ENCODE measurements around the gene SYNC. TPM values are rescaled to one million over a fixed set of nuclear protein-coding genes. Genes with fewer than 3 reads are reported as not detected.
"Not testable (repeated sequence)": the region's sequence is repeated elsewhere in the genome, so short reads cannot be mapped to it uniquely, and the experiment has no call there.

SYNC gene
- total RNA-seq, 1 experiment from 2014 or later = 20.5 TPM

DNA sequence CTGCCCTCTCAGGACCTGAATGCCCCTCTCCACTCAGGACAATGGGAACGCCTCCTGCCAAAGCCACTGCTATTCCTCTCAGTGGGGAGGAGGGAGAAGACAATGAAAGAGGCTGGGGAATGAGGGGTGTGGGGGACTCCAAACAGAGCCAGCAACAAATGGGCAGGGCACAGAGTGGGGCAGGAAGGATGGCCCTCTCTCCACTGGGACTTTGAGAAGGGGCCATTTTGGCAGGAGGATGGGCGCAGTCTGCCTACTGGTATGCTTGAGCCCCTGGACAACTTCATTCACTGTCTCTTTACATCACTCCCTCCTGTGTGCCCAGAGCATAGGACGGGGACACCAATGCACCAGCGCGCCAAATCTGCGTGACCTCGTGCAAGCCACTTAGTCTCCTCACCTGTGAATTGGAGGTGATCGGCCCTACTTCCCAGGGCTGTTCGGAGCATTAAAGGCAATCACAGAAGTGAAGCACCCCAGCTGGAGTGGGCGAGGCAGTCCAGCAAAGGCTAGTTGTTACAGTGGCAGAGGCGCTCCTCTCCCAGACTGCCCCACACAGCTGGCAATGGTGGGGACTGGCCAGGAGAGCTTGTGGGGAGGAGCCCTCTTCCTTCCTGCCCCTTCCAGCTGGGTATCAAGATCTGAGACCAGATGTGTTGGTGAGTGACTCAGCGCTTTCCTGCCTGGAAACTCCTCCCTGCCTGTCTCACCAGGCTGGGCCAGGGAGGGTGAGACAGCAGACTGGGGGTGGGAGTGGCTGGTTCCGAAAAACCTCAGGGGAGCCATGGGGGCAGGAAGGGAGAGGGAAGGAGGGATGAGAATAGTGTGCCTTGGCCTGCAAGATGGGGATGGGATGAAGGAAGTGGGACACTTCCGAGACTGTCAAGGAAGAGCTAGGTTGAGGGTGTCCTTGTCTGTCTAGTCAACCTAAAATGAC is 22.4 kb upstream of the SYNC start:
- peak; percentile 98 for DNase-seq (ENCODE audit: low read depth)

DNA sequence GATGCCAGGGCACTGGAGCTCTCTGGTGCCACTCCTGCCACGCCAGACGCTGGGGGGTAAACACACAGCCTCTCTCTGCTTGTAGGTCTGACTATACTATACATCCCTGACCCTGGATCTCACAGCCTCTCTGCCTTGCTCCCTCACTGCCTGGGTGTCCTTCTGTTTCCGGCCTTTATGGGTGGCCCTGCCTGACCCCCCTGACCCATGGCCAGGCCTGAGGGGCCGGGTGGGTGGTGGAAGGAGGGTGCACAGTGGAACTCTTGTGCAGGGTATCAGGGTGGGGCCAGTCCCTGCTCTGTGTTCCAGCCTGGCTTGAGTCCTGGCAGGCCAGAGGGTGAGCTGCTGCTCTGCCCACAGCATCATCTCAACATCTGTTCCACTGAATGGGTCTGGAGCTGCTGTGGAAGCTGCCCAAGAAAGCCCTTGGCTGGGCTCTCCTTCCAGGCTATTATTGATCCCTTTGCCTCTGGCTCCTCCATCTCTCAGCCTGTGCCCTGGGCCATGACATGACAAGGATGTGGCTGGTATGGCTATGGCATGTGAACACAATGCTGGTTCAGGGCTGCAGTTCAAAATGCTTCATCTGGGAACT is 17.2 kb upstream of the SYNC start:
- no peak for DNase-seq (ENCODE audit: low read depth)

DNA sequence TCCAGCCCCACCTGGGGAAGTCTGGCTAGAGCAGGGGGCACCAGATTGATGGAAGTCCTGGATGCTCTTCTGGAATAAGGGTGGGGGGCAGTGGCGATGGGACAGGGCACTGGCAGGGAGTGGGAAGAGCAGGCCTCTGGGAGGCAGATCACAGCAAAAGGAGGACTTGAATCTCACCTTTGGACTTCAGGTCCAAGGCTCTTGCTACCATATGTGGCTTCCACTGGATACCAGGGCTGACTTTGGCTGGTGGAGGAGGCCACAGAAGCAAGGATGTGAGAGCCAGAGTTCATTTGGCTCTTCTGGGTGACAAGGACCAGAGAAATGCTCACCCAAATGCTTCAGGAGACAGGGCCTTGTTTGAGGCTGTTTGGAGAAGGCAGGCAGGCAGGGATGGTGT is 16.0 kb upstream of the SYNC start:
- DNase-seq (ENCODE audit: low read depth) = no peak

DNA sequence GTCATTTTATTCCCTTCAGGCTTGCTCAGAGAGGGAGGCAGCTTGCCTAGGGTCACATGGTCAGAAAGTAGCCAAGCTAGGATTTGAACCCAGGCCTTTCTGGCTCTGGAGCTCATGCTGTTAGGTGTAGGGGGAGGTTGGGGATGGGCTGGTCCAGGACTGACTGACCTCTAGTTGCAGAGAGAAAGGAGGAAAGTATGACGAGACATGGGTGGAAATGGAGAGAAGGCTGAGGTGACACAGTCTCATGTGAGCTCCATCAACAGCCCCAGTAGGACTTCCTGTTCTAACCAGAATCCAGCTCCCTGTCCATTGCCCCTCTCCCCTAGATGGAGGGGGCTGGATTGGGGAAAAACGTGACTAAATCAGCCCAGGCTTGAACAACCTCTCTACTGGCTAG is 15.5 kb upstream of the SYNC start:
- DNase-seq (ENCODE audit: low read depth) = no peak

DNA sequence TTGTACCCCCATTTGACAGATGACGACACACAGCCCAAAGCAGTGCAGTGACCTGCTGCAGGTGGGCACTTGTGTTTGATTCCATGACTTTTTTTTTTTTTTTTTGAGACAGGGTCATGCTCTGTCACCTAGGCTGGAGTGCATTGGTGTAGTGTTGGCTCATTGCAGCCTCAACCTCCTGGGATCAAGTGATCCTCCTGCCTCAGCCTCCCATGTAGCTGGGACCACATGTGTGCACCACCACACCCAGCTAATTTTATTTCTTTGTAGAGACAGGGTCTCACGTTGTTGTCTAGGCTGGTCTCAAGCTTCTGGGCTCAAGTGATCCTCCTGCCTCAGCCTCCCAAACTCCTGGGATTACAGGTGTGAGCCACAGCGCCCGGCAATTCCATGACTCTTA is 14.9 kb upstream of the SYNC start:
- no peak for DNase-seq (ENCODE audit: low read depth)

DNA sequence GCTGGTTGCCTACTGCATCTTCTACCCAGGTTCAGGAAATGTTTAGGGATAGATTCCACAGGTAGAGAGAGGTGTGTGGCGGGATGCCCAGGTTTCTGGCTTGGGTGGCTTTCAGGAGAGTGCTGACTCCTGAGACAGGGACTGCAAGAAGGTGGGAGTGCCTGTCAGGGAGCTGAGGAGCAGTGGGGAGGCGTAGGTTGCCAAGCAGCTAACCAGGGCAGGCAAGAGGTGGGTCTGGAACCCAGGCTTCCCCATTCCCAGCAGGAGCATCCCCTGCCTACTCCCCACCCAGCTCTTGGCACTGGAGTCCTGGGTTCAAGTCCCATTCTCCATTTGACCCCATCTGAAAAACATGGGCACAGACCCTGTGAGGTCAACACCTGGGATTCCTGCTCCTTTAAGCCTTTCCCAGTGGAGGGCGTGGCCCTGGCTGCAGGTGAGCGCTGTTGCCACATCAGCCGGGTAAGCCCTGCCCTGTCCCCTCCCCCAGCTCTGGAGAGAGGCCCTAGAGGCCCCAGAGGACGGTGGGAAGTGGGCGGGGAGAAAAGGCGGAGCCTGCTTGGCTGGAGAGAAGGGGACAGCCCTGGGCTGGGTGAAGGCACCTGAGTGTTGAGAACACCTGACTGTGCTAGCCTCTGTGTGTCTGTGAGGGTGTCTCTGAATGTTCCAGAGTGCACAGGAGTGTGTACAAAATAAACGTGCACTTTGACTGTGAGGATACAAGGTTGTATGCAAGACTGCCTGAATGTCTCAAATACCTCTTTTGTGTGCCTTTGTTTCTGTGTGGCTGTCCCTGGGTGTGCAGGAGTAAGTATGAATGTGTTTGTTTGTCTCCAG is 14.0 kb upstream of the SYNC start:
- peak; percentile 35 for DNase-seq (ENCODE audit: low read depth)

DNA sequence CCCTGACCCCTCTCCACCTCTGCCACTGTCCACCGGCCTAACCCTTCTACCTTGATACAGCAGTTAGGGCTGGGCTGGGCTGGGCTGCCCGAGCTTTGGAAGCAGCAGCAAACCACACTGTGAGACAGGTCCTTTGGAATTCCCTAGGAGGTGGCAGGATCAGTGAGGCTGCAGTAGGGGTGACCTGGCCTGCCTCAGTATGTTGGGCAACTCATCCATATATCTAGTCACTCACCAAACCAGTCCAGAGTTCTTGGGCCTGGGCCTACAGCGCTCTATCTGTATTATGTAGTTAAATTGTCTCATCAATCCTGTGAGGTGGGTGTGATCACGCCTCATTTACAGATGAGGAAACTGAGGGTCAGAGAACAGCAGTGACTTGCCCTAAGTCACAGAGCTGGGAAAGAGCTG is 13.3 kb upstream of the SYNC start:
- no peak for DNase-seq (ENCODE audit: low read depth)

DNA sequence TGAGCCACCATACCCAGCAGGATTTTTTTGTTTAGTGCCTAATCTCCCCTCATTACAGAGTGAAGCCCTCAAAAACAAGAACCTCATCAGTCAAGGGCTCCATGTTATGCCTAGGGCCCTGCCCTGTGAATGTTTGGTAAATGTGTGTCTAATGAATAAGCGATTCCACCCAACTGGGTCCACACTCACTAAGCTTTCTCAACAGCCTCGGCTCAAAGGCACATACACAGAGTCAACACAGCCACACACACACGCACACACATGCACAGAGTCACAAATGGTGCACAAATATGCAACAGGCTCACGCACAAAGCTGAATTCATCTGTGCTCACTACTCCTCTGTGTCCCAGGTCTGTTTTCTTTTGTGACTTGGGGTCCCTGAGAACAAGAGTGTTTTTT is 11.7 kb upstream of the SYNC start:
- no peak for DNase-seq (ENCODE audit: low read depth)

DNA sequence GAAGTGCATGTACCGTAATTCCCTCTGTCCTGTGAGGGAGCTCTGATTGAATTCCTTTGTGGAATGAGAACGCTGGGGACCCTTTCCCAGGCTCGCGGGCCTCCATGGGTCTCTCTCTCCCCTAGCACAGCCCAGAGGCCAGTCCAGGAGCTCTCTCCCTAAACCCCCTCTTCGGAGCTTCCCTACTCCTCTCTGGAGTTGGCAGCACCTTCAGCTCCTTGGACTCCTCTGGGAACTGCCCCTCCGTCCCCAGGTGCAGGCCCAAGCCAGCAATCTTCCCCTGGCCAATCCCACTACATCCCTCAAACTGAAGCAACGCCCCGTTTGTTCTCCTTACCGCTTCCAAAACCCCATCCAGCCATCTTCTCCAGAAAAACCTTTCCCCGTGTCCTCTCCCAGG is 10.5 kb upstream of the SYNC start:
- no peak for DNase-seq (ENCODE audit: low read depth)

DNA sequence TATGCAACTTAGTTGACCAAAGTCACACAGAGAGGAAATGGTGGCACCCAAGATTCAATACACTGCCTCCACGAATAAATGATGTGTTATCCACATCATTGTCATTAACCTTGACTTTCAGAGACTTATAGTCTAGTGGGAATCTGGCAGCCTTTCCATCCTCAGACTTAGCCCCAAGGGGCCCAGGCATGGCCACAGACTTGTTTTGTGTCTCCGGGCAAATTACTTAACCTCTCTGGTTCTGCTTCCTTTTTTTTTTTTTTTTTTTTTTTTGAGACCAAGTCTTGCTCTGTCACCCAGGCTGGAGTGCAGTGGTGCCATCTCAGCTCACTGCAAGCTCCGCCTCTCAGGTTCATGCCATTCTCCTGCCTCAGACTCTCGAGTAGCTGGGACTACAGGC is 8.7 kb upstream of the SYNC start:
- DNase-seq (ENCODE audit: low read depth) = not testable (repeated sequence)

DNA sequence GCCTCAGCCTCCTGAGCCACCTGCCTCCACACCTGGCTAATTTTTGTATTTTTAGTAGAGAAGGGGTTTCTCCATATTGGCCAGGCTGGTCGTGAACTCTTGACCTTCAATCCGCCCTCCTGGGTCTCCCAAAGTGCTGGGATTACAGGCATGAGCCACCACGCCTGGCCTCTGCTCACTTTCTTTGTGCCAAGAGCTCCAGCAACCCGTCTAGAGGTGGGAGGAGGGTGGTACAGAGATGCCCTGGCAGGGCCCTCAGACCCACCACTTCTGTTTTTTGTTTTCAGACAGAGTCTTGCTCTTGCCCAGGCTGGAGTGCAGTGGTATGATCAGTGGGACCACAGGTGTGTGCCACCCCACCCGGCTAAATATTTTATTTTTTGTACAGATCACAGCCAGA is 6.9 kb upstream of the SYNC start:
- no peak for DNase-seq (ENCODE audit: low read depth)

DNA sequence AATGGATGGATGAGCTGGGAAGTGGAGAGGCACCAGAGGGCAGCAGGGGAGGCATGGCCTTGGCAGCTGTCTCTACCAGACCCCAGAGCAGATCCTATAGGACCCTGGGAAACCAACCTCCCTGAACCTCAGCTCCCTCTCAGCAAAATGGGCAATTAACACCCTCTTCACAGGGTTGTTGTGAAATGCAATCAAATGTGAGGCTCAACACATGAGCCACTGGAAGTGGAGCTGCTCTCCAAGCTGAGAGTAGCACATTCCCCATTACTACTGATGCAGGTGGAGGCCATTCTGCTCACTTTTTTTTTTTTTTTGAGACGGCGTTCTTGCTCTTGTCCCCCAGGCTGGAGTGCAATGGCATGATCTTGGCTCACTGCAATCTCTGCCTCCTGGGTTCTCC is 6.5 kb upstream of the SYNC start:
- no peak for DNase-seq (ENCODE audit: low read depth)

DNA sequence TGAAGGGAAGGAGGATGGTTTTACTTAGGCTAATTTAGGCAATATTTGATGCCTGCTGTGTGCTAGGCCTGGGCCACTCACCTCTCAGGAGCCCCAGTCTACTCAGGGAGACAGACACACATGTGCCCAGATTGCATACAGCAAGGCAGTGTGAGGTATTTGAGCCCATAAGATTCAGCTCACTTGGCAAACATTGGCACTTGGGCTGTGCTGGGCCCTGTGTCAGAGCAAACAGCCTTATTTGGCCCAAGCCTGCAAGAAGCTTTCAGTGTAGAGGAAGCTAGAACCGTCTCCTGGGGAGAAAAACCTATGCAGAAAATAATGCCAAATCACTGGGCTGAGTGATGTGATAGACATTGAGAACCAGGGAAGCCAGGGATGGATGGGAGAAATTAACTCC is 3.9 kb upstream of the SYNC start:
- no peak for DNase-seq (ENCODE audit: low read depth)

DNA sequence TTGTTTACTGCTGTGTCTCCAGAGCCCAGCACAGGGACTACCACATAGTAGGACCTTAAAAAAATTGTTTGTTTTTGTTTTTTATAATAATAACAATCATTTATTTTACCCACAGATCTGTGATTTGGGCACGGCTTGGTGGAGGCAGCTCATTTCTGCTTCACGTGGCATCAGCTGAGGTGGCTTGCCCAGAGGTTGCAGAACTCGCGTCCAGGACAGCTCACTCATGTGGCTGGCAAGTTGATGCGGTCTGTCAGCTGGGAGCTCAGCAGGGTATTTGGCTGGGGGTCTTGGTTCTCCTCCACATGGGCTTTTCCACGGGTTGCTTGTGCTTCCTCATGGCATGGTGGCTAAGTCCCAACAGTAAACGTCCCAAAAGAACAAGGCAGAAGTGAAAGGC is 2.9 kb upstream of the SYNC start:
- DNase-seq (ENCODE audit: low read depth) = no peak

DNA sequence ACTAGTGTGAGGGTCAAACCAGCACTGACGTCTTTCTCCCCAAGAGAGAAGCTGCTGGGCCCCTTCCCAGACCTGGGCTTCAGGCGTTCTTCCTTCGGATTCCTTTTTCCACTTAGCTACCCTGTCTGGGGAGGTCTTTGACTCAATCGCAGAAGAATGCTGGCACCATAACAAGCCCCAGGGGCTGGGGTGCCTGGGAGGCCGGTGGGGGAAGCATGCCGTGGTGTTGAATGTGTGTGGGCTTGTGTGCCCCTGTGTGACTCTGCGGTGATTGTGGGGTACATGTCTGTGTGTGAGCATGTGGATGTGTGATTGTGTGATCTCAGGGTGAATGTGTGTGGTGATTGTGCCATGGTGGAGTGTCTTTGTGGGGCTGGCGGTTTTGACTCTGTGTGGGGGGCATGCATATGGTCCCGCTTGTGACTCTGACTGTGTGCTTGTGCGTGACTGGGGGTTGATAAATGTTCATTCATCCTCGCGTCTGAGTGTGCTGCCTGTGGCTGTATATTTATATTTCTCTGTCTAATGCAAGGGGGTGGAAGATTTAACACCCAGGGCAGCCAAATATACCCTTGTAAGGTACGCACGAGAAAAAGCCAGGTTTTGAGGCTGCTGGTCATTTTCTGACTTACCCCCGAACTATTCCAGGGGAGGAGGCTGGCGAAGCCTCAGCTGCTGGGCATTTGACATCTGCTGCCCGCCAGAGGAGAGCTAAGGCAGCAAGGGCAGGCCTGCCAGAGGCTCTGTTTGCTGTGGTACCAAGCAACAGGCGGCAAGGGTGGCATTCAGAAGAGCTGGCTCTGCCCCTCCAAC is 1.1 kb upstream of the SYNC start:
- peak; percentile 97 for DNase-seq (ENCODE audit: low read depth)

DNA sequence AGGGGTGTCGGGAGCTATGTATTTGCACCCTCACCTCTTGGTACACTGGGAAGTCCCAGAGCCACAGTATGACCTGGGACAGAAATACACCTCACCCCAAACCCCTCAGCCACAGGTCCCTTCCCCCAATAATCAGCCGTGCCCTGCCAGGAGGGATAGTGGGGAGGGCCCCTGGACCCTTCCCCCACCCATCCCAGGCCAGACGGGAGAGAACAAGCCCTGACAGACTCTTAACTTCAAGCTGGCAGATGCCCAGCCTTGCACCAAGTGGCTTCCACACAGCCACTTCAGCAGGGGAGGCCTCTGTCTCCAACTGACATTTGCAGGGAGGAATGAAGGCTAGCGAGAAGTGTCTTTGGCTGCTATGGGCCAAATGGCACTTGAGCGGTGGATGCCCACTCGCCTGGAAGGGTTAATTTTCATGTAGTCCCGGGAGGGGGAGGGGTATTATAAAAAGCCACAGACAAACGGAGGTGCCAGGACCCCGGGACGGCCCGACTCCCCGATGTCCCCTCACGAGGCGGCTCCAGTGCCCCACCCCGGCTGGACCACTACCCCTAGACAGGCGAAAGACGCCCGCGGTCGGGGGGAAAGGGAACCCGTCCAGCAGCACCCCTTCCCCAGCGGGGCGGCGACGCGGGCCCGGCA is 495 bp downstream of the SYNC start:
- DNase-seq (ENCODE audit: low read depth) = peak; percentile 41

DNA sequence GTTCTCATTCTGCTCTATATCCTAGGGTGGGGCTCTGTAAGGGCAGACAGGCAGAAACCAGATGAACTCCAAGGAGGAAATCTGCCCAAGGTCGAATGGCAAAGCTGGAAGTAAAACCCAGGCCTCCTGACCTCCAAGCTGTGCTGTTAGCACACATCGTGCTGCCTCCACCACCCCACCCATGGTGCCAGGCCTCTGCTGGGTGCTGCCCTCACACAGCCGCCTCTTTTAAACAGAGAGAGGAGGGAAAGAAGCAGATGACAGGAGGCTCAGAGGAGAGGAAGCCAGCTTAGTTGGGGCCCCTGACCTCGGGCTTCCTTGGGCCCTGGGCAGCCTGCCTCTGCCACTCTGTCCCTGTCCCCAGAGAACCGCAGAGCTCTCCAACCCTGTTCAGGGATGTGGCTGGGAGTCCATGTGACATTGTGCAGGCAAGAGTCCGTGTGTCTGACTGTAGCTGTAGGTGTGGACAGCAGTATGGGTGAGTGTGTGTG is 1.1 kb downstream of the SYNC start:
- no peak for DNase-seq (ENCODE audit: low read depth)

DNA sequence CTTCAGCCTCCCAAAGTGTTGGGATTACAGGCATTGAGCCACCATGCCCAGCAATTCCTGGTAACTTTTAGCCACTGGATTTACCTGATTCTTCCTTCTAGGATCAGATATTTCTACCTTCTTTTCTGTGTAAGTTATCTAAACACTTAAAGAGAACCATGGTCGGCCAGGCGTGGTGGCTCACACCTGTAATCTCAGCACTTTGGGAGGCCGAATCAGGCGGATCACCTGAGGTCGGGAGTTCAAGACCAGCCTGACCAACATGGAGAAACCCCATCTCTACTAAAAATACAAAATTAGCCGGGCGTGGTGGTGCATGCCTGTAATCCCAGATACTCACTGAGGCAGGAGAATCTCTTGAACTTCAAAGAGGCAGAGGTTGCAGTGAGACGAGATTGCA is 5.6 kb downstream of the SYNC start:
- not testable (repeated sequence) for DNase-seq (ENCODE audit: low read depth)

DNA sequence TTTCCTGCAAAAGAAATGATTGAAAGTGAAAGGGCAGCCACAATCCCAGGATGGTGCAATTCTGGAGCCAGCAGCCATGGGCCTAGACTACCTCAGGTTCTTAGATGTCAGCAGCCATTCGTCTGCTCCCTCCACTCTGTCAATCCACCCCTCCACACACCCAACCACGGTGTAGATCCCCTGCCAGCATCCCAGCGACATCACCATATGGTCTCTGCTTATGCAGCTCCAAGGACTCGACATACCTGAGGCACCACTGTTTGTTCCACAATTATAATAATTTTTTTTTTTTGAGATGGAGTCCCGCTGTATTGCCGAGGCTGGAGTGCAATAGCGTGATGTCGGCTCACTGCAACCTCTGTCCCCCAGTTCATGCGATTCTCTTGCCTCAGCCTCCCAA is 6.5 kb downstream of the SYNC start:
- no peak for DNase-seq (ENCODE audit: low read depth)

DNA sequence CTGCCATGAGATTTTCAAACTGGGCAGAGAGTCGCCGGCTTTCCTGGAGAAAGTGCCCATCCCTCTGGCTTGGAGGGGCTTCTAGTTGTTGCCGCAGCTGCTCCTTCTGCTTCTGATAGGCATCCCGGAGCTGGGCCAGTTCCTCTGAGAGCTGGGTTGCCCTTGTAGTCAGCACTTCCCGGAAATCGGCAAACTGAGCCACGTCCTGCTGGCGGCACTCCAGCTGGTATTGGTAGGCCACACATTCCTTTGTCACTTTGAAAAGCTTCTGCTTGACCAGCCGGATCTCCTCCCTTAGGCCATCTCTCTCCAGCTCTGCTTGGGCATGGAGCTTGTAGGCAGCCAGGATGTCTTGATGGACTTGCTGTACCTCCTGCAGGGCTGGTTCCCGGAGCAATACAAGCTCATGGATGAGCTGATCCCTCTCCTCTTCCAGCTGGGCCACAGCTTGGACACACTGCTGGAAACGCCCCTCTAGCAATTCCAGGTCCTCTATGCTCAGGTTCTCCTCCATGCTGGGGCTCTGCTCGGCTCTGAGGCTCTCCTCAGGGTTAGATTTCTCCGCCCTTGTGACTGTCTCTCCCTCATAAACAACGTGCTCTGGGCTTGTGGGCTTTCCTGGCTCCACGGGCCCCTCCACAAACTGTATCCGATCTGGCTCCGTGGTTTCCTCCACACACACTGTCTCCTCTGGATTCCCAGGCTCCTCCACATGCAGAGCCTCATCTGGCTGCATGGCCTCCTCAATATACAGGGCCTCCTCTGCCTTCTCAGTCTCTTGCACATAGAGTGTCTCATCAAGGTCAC is 7.3 kb downstream of the SYNC start:
- DNase-seq (ENCODE audit: low read depth) = peak; percentile 96
